ENCODE results near the gene FAM163B.

- TF ChIP-seq POLR2AphosphoS5 (IDR thresholded peaks at IDR 0.05), result no peak
- no peak for TF ChIP-seq POLR2A (IDR thresholded peaks at IDR 0.05)
- TF ChIP-seq CTCF (IDR thresholded peaks at IDR 0.05), result no peak
Measured at GRCh38 chr9:133640160-133640559, 31.0 kb upstream of the FAM163B start.
